22Rv1 (cell line): ENCODE results near the gene SVOPL.
"Not testable (repeated sequence)": the region's sequence is repeated elsewhere in the genome, so short reads cannot be mapped to it uniquely, and the experiment has no call there.

Experiments
- H3K27ac ChIP-seq: fragments of 450-650 bp; 2 replicates; pipeline ENCODE4 v1.5.1; 2017
- CTCF ChIP-seq: fragments of 450-650 bp; IDR thresholded peaks from 2 replicates; pipeline ENCODE4 v1.5.1; 2017; ENCODE audit warnings: mild to moderate bottlenecking
- ZFX ChIP-seq: fragments of 450-650 bp; IDR thresholded peaks from 2 replicates; pipeline ENCODE4 v1.6.1; 2017; ENCODE audit warnings: antibody characterized with exemption, borderline replicate concordance

The SVOPL gene

GRCh38 chr7:138699661-138700060 lies 1.5 kb downstream of the SVOPL start:
- H3K27ac ChIP-seq = no peak overlapping the region
- no peak for TF ChIP-seq ZFX
- no peak for TF ChIP-seq CTCF

DNA sequence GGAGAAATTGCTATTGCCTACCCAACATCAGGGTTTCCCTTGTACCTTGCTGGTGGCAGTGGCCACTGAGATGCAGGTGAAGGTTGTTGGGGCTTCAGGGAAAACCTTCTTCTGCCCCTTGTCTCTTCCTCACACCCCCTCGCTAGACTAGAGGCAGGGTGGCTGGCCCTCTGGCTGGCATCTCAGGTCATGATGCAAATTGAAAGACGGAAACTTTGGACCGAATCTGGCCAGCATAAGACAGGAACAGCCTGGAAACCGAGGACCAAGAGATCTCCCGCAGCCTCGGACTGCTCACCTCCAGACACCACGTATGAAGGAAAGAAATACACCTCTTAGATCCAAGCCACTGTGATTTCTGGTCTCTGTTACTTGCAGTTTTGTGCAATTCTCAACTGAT lies 2.9 kb downstream of the SVOPL start:
- TF ChIP-seq CTCF (no peak), ZFX (no peak)
- H3K27ac ChIP-seq = no peak overlapping the region

DNA sequence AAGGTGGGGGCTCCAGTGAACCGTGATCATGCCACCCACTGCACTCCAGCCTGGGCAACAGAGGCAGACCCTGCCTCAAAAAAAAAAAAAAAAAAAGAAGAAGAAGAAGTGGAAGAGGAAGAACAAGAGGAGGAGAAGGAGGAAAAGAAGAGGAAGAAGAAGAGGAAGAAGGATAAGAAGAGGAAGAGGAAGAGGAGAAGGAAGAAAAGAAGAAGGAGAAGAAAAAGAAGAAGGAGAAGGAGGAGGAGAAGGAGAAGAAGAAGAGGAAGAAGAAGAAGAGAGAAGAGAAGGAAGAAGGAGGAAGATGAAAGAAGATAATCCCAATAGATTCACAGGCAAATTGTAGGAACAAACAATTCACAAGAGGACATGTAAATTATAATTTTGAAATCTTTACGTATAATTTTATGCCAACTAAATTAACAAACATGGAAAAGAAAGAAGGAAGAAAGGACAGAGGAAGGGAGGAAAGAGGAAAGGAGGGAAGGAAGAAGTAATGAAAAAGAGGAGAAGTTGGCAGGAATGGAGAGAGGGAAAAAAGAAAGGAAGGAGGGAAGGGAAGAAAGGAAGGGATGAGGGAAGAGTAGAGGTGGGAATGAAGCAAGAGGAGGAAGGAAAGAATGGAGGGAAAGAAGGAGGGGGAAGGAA lies 3.5 kb downstream of the SVOPL start:
- H3K27ac ChIP-seq = no peak overlapping the region
- no peak for TF ChIP-seq CTCF

GRCh38 chr7:138695776-138696175 lies 5.4 kb downstream of the SVOPL start:
- H3K27ac ChIP-seq = not testable (repeated sequence)

DNA sequence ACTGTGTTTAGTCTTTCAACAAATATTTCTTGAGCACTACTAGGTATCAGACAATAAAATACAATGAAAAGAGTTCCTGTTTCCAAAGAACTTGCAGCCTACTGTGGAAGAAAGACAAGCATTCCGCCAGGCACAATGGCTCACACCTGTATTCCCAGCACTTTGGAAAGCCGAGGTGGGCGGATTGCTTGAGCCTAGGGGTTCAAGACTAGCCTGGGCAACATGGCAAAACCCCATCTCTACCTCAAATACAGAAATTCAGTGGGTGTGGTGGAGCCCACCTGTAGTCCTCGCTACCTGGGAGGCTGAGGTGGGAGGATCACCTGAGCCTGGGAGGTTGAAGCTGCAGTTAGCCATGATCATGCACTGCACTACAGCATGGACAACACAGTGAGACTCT lies 6.1 kb downstream of the SVOPL start:
- TF ChIP-seq CTCF (no peak), ZFX (no peak)
- H3K27ac ChIP-seq = no peak overlapping the region

DNA sequence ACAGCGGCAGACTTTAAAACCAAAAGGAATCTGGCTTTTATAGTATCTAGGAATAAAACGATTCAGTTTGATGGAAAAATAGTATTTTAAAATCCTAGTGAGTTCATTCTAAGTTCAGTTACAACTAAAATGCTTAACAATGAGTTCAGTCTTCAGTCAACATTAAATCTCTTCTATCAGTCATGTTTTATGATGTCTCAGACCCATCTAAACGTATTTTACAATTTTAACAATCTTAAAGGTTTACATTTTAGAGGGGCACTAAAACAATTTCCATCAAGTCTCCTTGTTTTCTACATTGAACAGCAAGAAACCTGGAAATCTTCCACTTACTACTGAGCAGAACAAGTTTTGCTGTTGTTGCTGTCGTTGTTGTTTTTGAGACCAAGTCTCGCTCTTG lies 10.0 kb downstream of the SVOPL start:
- TF ChIP-seq ZFX (no peak), CTCF (no peak)
- H3K27ac ChIP-seq = no peak overlapping the region

DNA sequence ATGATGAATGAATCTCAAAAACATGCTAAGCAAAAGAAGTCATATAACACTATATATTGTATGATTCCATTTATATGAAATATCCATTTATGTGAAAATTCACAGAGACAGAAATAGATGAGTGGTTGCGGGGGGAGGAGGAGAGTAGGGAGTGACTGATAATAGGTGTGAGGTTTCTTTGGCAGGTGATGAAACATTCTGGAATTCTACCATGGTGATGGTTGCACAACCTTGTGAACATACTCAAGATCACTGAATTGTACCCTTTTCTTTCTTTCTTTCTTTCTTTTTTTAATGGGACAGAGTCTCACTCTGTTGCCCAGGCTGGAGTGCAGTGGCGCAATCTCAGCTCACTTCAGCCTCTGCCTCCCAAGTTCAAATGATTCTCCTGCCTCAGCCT lies 10.7 kb downstream of the SVOPL start:
- TF ChIP-seq ZFX (no peak), CTCF (no peak)
- H3K27ac ChIP-seq = no peak overlapping the region

- not testable (repeated sequence) for H3K27ac ChIP-seq
Observed at GRCh38 chr7:138688037-138688436, 13.1 kb downstream of the SVOPL start.
